ENCODE data around the gene SLC9C1.

GRCh38 chr3:112335434-112335781 is 41.4 kb upstream of the SLC9C1 start:
- TF ChIP-seq EZH2 (IDR thresholded peaks at IDR 0.05; ENCODE audit: borderline replicate concordance, low read depth, low read length, severe bottlenecking) (no peak), CTCF (IDR thresholded peaks at IDR 0.05; ENCODE audit: borderline replicate concordance, extremely low read depth, low read length, poor library complexity, severe bottlenecking) (no peak)
